ENCODE measurements around the gene ARHGAP27. TPM values are rescaled to one million over a fixed set of nuclear protein-coding genes. Genes with fewer than 3 reads are reported as not detected.
A peak's percentile ranks its signal among the peaks of the same experiment; 100 is the strongest.
"Not testable (repeated sequence)": the region's sequence is repeated elsewhere in the genome, so short reads cannot be mapped to it uniquely, and the experiment has no call there.

The ARHGAP27 gene
- total RNA-seq, 1 donor from 2014 or later: 15.1 TPM

DNA sequence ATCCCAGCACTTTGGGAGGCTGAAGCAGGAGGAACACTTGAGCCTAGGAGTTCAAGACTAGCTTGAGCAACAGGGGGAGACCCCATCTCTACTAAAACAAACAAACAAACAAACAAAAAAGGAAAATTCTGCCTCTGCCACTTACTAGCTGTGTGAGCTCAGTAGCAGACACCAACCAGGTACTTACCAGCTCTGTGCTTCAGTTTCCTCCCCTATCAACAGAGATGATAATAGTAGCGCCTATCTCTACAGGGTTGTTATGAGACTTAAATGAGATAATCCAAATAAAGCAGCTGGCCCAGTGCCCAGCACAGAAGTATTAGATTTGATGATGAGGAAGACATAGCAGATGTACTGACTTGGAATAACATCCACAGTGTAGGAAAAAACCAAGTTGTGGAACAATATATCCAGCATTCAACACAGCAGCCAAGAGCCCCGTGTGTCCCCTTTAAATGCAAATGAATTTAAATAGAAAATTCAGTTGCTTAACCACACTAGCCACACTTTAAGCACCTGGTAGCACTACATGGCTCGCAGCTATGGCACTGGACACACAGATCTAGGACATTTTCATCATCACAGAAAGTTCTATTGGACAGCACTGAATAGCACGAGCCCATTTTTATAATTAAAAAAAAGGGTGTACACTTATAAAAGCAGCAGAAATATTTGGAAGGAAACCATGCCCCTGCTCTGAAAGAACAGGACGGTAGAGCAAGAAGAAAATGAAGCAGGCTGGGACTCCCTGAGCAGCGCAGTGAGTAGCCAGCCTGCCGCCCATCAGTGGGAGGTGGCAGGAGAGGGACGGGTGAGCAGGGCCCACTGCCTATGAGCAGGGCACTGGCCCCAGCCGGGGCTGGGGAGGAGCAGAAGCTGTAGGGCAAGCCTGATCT is 19.9 kb upstream of the ARHGAP27 start:
- H3K4me3 ChIP-seq; DNase-seq; H3K9me3 ChIP-seq (replicated peaks); H3K4me1 ChIP-seq; H3K27ac ChIP-seq (replicated peaks); H3K27me3 ChIP-seq (ENCODE audit: low read depth); intact Hi-C loops (cut with micrococcal nuclease): not testable (repeated sequence)
- H3K36me3 ChIP-seq: peaks cover 43% of the 10 kb centered on the region

DNA sequence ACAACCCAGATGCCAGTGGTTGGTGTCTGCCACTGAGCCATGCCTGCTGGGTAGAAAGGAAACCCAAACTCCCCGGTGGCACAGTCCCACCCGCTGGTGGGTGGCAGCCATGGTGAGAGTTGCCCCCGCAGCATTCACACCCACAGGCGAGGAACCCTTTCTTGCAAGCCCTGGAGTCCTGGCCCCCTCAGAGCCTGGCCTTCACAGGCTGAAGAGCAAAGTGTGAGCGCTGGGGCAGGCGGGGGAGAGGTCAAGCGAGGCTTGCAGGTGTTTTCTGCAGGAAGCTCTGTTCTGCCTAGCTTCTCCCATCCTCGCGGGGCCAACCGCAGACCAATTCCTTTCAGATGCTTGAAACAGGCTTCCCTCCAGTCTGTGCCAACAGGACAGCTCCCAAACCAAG is 19.0 kb upstream of the ARHGAP27 start:
- DNase-seq; H3K9me3 ChIP-seq (replicated peaks); intact Hi-C loops (cut with micrococcal nuclease); H3K27ac ChIP-seq (replicated peaks); H3K27me3 ChIP-seq (ENCODE audit: low read depth); H3K4me3 ChIP-seq: not testable (repeated sequence)
- Histone ChIP-seq H3K4me1 (peaks cover 17% of the 10 kb centered on the region), H3K36me3 (peaks cover 43% of the 10 kb centered on the region)

DNA sequence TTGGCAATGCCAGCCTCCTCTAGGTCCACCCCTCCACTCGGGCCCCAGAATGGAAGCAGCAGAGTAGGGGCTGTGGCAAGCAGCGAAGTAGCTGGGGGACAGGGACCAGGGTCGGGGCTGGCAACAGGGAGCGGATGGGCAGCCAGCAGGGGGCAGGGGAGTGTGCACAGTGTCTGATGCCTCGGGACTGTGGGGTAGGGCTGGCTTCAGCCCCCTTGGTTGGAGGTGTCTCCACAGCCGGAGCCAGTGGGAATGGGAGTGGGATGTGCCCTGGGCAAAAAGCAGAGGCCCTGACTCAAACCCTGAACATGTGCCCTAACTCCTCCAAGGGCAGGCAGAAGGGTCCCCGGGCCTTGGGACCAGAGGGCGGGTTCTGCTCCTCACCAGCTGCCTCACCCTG is 18.5 kb upstream of the ARHGAP27 start:
- Histone ChIP-seq H3K27me3 (ENCODE audit: low read depth) (no peaks in the 10 kb centered on the region), H3K27ac (replicated peaks) (no peak overlapping the region), H3K9me3 (replicated peaks) (no peaks in the 10 kb centered on the region), H3K36me3 (peaks cover 38% of the 10 kb centered on the region), H3K4me3 (no peak overlapping the region), H3K4me1 (peaks cover 23% of the 10 kb centered on the region)
- DNase-seq: no peak
- intact Hi-C loops (cut with micrococcal nuclease): no loop called here
- TF ChIP-seq, protein P1, sequence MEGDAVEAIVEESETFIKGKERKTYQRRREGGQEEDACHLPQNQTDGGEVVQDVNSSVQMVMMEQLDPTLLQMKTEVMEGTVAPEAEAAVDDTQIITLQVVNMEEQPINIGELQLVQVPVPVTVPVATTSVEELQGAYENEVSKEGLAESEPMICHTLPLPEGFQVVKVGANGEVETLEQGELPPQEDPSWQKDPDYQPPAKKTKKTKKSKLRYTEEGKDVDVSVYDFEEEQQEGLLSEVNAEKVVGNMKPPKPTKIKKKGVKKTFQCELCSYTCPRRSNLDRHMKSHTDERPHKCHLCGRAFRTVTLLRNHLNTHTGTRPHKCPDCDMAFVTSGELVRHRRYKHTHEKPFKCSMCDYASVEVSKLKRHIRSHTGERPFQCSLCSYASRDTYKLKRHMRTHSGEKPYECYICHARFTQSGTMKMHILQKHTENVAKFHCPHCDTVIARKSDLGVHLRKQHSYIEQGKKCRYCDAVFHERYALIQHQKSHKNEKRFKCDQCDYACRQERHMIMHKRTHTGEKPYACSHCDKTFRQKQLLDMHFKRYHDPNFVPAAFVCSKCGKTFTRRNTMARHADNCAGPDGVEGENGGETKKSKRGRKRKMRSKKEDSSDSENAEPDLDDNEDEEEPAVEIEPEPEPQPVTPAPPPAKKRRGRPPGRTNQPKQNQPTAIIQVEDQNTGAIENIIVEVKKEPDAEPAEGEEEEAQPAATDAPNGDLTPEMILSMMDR (IDR thresholded peaks at IDR 0.05; ENCODE audit: borderline replicate concordance): no peak

DNA sequence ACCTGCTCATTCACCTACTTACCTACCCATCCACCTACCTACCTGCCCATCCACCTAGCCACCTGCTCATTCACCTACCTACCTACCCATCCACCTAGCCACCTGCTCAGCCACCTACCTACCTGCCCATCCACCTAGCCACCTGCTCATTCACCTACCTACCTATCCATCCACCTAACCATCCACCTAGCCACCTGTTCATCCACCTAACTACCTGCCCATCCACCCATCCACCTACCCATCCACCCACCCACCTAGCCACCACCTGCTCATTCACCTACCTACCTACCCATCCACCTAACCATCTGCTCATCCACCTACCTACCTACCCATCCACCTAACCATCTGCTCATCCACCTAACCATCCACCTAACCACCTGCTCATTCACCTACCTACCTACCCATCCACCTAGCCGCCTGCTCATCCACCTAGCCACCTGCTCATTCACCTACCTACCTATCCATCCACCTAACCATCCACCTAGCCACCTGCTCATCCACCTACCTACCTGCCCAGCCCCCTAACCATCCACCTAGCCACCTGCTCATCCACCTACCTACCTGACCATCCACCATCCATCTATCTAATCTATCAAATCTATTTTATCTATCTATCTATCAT is 17.1 kb upstream of the ARHGAP27 start:
- H3K27ac ChIP-seq (replicated peaks); H3K27me3 ChIP-seq (ENCODE audit: low read depth); DNase-seq; H3K9me3 ChIP-seq (replicated peaks); H3K4me3 ChIP-seq; intact Hi-C loops (cut with micrococcal nuclease): not testable (repeated sequence)
- Histone ChIP-seq H3K36me3 (peaks cover 41% of the 10 kb centered on the region), H3K4me1 (peaks cover 35% of the 10 kb centered on the region)

DNA sequence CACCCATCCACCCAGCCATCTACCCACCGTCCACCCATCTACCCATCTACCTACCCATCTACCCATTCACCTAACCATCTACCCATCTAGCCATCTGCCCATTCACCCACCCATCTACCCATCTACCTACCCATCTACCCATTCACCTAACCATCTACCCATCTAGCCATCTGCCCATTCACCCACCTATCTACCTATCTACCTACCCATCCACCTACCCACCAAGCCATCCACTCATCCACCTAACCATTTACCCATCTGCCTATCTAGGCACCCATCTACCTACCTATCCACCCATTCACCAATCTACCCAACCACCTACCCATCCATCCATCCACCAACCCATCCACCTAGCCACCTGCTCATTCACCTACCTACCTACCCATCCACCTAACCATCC is 16.6 kb upstream of the ARHGAP27 start:
- peaks cover 35% of the 10 kb centered on the region for H3K4me1 ChIP-seq
- H3K36me3 ChIP-seq: peaks cover 37% of the 10 kb centered on the region
- intact Hi-C loops (cut with micrococcal nuclease); H3K27ac ChIP-seq (replicated peaks); H3K9me3 ChIP-seq (replicated peaks); DNase-seq; H3K27me3 ChIP-seq (ENCODE audit: low read depth); H3K4me3 ChIP-seq: not testable (repeated sequence)

DNA sequence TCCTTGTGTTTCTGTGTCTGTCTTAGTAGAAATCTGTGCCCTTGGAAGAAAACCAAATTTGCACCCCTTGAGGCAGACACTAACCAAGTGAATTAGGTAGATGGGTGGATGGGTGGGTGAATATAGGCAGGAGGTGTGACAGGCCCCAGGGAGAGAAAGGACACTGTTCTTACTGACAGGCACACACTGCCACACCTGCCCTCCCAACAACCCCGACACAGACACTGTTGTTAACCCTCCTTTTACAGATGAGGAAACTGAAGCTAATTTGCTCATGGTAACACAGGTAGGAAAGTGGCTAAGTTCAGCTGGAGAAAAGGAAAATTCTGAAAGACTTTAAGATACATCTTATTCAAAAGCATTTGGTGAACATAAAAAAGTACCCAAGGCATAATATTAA is 15.8 kb upstream of the ARHGAP27 start:
- H3K36me3 ChIP-seq: peaks cover 31% of the 10 kb centered on the region
- H3K9me3 ChIP-seq (replicated peaks); intact Hi-C loops (cut with micrococcal nuclease); H3K4me3 ChIP-seq; DNase-seq; H3K27me3 ChIP-seq (ENCODE audit: low read depth): not testable (repeated sequence)
- H3K27ac ChIP-seq (replicated peaks): peak overlapping the region; percentile 77
- peaks cover 35% of the 10 kb centered on the region for H3K4me1 ChIP-seq

DNA sequence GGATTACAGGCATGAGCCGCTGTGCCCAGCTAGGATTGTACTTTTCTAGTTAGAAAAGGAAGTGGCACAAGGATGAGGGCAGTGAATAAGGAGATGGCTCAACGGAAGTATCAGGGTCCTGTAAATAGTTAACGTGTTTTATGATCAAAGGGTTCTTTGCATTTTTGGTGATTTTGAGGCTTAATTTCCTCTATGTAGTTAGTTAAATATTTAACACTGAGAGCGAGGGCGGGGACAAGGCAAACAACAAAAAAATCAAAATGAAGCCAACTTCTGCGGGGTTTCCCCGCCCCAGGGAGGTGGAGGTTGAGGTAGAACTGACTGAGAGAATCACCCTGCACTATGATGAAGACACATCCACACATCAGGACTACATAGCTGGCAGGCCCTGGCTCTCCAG is 15.4 kb upstream of the ARHGAP27 start:
- H3K27ac ChIP-seq (replicated peaks): peak overlapping the region; percentile 77
- H3K36me3 ChIP-seq: peaks cover 31% of the 10 kb centered on the region

DNA sequence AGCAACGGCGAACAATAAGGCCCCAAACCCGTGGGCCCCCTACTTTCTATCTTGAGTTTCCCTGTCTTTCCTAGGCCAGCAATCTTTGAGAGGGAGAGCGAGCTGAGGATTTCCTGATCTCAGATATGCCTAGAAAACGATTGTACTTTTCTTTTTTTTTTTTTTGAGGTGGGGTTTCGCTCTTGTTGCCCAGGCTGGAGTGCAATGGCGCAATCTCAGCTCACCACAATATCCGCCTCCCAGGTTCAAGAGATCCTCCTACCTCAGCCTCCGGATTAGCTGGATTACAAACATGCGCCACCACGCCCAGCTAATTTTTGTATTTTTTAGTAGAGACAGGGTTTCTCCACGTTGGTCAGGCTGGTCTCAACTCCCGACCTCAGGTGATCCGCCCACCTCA is 15.0 kb upstream of the ARHGAP27 start:
- DNase-seq; H3K4me3 ChIP-seq; H3K9me3 ChIP-seq (replicated peaks); intact Hi-C loops (cut with micrococcal nuclease); H3K27me3 ChIP-seq (ENCODE audit: low read depth): not testable (repeated sequence)
- Histone ChIP-seq H3K27ac (replicated peaks) (peak overlapping the region; percentile 77), H3K4me1 (peaks cover 35% of the 10 kb centered on the region), H3K36me3 (peaks cover 28% of the 10 kb centered on the region)

More for the DNA sequence above, 15.4 kb upstream of the ARHGAP27 start:
- H3K9me3 ChIP-seq (replicated peaks); H3K27me3 ChIP-seq (ENCODE audit: low read depth); intact Hi-C loops (cut with micrococcal nuclease); H3K4me3 ChIP-seq; DNase-seq: not testable (repeated sequence)
- peaks cover 35% of the 10 kb centered on the region for H3K4me1 ChIP-seq

DNA sequence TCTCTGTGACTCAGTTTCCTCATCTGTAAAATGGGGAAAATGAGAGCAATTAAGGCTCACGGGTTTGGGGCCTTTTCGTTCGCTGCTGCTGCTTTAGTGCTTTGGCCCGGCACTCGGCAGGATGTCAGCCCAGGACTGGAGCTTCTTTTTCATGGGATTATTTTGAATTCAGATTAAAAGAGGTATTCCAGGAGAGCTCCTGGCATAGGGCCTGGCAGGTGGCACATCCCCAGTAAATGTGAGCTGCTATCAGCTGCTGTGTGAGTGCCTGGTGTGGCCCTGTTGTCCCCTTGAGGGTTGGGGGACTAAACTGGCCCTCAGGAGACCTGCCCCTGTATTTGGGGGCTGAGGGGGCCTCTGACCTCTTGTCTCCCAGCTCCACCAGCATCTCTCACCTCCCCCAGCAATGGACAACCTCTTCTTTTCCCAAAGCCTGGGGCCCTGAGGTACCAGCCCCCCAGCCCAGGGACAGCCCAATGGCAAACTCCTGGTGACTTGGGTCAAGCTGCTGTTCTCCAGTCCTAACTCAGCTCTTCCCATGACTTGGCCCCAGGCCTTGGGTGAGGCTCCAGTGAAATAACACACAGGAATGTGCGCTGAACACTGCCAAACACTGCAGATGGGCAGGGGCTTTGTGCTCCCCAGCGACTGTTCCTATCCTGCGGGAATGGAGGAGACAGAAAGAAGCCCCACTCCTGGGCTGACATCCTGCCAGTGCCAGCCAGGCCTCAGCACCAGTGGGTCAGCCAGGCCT is 14.4 kb upstream of the ARHGAP27 start:
- Histone ChIP-seq H3K27ac (replicated peaks) (peak overlapping the region; percentile 77), H3K4me1 (peaks cover 35% of the 10 kb centered on the region), H3K36me3 (peaks cover 25% of the 10 kb centered on the region)
- H3K27me3 ChIP-seq (ENCODE audit: low read depth); H3K9me3 ChIP-seq (replicated peaks); DNase-seq; intact Hi-C loops (cut with micrococcal nuclease); H3K4me3 ChIP-seq: not testable (repeated sequence)

DNA sequence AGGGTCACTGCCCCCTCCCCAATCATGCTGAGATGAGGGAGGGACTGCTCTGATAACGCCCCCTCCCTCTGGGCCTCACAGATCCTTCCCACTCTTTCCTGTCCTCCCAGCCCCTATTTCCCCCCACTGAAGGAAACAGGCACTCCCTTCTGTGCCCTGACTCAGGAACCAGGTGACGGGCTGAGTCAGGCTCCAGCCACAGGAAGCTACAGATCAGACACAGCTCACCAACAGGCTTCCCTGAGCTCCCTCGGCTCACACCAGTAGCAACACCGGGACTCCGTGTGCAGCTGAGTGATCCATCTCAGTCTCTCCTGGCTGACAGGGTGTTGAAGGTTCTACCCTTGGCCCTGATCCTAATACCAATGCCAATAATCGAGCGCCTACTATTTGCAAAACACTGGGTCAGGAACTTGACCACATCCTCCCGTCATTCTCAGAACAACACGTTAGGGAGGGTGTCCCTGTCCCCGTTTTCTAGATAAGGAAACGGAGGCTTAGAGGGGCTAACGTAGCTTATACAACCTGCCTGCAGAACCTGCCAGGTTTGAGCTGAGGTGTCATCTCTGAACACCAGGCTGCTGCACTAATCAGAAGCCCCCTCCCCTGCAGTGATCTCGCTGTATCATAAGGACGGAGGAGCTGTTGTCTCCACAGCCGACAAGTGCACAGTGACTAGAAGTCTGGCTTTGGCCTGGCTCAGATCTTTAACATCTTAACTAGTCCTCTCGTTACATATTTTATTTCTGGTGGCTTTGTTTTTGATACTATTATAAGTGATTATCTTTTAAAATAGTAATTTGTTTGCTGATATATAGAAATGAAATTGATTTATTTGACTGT is 13.5 kb upstream of the ARHGAP27 start:
- Histone ChIP-seq H3K27ac (replicated peaks) (peak overlapping the region; percentile 77), H3K4me1 (peaks cover 35% of the 10 kb centered on the region), H3K36me3 (peaks cover 23% of the 10 kb centered on the region), H3K4me3 (peak overlapping the region; percentile 11)
- intact Hi-C loops (cut with micrococcal nuclease); H3K27me3 ChIP-seq (ENCODE audit: low read depth); DNase-seq; H3K9me3 ChIP-seq (replicated peaks): not testable (repeated sequence)

DNA sequence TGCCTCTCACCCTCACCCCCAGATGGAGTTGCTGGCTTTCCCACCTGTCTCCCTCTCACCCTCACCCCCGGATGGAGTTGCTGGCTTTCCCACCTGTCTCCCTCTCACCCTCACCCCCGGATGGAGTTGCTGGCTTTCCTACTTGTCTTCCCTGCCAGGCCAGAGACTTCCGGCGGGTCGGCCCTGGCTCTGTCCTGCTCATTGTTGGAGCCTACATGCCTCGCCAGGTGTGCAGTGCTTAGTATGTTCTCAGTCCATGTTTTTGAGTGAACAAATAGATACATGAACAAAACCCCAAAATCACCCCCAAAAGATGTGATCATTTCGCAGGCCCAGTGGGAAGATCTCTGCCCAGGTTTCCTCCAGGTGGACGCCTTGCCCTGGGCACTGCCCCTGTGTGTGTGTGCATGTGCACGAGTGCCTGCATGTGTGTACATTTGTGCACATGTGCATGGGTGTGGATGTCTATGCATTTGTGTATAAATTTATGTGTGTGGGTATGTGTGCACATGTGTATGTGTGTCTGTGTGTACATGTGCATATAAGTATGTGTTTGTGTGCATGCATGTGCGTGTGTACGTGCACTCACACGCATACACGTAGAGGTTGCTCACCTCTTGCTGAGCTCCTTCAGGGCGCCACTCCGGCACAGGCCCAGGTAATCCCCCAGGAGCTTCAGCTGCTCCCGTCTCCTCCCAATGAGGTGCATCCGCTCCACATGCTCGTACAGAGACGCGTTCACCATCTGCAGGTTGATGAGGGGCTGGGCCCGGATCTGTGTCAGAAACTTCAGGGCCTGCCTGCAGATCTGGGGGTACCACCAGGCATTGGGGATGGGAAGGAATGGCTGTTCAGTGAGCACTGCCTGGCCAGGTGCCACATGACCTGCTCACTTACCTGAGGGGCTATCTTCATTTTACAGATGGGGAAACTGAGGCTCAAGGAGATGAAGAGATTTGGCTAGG is 12.5 kb upstream of the ARHGAP27 start:
- intact Hi-C loops (cut with micrococcal nuclease); H3K9me3 ChIP-seq (replicated peaks); H3K27me3 ChIP-seq (ENCODE audit: low read depth); H3K4me3 ChIP-seq; DNase-seq: not testable (repeated sequence)
- H3K27ac ChIP-seq (replicated peaks): peak overlapping the region; percentile 77
- peaks cover 22% of the 10 kb centered on the region for H3K36me3 ChIP-seq
- peaks cover 38% of the 10 kb centered on the region for H3K4me1 ChIP-seq

All from left ventricle myocardium inferior (tissue), 1 donor.